Astrocyte of the cerebellum (primary cell): Measurements from ENCODE around the gene GTPBP3.

ENCODE experiments used
- DNase-seq: peaks from one replicate; pipeline ENCODE4 v3.0.0-alpha.2; 2011; ENCODE audit warnings: low read depth
- H3K4me3 ChIP-seq: 2 replicates; pipeline ENCODE4 v1.5.1; 2011; ENCODE audit warnings: mild to moderate bottlenecking, low read depth, low read length, moderate library complexity
- in situ Hi-C: cut with HindIII; loops from 2 replicates; pipeline ENCODE4 v1.10.0; 2017; ENCODE audit warnings: low sequenced_read_pairs
- TF ChIP-seq, protein P1 (sequence below): IDR thresholded peaks from 2 replicates; pipeline ENCODE4 v1.5.1; 2012; ENCODE audit warnings: low read length, low read depth, moderate library complexity, mild to moderate bottlenecking; ENCODE audit errors: missing control alignments

GTPBP3 gene

DNA sequence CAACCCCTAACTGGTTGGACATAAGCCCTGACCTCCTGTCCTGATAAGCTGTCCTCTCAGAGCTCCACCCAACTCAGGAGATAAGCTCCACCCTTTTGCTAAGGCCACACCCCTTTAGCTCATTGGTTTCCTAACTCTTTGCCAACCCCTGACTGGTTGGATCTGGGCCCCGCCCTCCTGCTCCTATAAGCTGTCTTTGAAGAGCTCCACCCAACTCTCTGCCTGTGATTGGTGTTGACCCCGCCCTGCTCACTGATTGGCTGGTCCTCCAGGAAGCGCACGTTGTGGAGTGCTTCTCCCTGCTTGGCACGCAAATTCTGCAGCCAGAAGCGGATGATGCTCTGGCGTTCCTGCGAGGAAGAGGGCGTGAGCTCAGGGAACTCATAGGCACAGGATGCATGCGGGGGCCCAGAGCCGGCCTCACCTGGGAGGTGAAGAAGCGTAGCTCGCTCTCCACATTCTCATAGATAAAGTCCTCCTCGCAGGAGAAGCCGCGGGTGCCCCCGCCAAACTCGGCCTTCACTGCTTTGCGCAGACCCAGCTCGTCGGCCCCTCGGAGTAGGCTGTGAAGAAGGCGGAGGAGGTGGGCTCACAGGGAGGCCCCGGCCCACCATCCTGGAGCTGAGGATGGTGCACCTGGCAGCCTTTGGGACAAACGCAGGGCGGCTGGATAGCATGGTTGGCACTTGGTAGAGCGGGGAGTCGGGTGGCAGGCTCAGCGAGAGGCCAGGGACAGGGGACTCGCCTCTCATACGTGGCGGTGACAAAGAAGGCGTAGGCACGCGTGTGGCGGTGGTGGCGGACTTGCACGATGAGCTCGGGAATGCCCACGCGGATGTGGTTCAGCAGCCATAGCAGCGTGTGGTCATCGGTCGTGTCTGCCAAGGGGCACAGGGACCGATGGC is 4.4 kb upstream of the GTPBP3 start:
- in situ Hi-C loops, result no loop called here
- TF ChIP-seq, protein P1, sequence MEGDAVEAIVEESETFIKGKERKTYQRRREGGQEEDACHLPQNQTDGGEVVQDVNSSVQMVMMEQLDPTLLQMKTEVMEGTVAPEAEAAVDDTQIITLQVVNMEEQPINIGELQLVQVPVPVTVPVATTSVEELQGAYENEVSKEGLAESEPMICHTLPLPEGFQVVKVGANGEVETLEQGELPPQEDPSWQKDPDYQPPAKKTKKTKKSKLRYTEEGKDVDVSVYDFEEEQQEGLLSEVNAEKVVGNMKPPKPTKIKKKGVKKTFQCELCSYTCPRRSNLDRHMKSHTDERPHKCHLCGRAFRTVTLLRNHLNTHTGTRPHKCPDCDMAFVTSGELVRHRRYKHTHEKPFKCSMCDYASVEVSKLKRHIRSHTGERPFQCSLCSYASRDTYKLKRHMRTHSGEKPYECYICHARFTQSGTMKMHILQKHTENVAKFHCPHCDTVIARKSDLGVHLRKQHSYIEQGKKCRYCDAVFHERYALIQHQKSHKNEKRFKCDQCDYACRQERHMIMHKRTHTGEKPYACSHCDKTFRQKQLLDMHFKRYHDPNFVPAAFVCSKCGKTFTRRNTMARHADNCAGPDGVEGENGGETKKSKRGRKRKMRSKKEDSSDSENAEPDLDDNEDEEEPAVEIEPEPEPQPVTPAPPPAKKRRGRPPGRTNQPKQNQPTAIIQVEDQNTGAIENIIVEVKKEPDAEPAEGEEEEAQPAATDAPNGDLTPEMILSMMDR, result no peak
- H3K4me3 ChIP-seq, result no peak overlapping the region
- DNase-seq, result no peak

DNA sequence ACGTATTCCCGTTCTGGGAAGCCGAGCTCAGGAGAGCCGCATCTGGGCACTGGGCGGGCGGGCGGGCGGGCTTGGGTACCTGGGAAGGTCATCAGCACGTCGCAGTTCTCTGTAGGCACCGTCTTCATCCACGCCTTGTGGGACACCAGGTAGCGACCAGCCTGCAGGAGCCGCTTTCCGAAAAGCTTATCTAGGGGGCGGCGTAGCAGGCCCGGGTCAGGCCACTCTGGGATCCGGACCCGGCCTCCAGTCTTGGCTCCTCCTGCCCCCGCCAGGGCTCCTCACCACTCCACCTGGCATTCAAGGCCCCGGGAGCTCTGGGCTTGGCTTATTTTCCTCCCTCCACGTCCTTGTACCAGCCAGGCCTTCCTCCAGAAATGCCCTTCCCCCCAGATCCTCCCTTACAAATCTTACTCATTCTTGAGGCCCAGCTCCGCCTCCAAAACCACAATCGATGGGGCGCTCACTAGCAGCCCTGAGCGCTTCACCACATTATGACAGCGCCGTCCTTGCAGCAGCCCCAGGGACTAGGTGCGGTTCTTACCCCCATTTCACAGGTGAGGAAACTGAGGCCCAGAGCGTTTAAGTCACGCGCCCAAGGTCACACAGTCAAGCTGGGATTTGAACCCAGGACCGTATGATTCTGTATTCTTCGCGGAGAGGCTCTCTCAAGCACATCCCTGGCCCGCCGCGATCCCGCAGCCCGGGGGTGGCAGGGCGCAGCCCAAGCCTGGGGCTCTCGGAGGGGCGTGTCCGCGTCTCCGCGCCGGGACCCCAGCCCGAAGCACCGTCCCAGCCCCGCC is 3.5 kb upstream of the GTPBP3 start:
- DNase-seq, result peak; percentile 63
- peak overlapping the region; percentile 77 for H3K4me3 ChIP-seq
- in situ Hi-C loops, result no loop called here
- TF ChIP-seq, protein P1, result no peak

DNA sequence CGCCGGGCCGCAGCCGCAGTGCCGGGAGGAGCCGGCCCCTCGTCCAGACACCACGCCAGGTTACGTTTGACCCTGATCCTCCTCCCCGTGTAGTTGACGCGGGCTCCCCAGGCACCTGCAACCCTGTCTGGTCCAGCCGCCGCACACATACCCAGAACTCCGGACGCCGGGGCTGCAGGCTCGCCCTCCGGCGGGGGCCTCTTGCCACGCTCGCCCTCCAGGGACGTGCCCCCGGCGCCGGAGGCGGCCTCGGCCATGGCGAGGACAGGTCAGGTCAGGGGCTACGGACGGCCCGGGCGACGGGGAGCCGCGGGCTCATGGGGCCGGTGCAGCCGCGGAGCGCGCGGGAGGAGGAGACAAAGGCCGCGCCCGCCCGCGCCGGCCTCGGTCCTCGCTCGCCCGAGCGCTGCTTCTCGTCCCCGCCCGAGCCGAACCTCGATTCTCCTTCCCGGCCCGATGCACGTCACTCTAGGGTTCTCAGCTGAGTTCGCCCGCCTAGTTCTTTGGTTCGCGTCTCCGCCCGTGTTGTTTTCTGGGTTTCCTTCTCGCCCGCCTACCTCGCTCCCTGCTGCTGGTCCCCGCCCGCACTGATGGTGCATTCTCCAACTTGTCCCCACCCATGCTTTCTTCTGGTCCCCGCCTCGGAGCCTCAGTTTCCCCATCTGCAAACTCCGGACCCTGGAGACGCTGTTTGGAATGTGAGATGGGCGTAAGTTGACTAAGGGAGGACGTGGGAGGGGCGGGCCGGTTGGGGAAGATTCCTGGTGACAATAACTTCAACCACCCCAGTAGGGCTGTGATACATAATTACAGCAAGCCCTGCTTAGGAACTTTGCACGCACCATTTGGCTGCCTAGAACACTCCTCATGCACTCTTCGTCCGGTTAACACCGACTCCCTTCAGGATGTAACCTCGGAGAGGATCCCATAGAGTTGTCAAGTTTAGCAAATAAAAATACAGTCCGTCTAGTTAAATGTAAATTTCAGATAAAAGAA is 2.6 kb upstream of the GTPBP3 start, which contains the start of gene ANO8:
Gene ANO8 (minus strand): TSS at position 442 of the 996 bp plus-strand sequence. CDS start 185 bp downstream, at position 257.
- in situ Hi-C loops, result no loop called here
- peak; percentile 96 for DNase-seq

DNA sequence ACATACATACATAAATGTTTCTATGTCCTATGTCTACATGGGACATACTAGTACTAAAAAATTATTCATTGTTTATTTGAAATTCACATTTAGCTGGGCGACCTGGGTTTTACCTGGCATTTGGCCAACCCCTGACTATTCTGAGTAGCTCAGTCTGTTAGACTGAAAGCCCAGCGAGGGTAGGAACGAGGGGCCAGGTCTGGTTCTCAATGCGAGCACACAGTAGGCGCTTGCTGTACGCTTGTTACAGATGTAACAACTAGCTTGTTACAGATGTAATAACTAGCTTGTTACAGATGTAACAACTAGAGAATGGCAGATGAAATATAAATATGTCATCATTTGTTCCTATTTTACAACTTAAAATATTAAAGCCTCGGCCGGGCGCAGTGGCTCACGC is 1.8 kb upstream of the GTPBP3 start:
- in situ Hi-C loops, result no loop called here
- TF ChIP-seq, protein P1, result no peak
- no peak for DNase-seq
- no peak overlapping the region for H3K4me3 ChIP-seq

More for the DNA sequence above, 2.6 kb upstream of the GTPBP3 start, which contains the start of gene ANO8:
- peak within 1 kb of the TSS; percentile 77 for H3K4me3 ChIP-seq
- TF ChIP-seq, protein P1, result no peak

DNA sequence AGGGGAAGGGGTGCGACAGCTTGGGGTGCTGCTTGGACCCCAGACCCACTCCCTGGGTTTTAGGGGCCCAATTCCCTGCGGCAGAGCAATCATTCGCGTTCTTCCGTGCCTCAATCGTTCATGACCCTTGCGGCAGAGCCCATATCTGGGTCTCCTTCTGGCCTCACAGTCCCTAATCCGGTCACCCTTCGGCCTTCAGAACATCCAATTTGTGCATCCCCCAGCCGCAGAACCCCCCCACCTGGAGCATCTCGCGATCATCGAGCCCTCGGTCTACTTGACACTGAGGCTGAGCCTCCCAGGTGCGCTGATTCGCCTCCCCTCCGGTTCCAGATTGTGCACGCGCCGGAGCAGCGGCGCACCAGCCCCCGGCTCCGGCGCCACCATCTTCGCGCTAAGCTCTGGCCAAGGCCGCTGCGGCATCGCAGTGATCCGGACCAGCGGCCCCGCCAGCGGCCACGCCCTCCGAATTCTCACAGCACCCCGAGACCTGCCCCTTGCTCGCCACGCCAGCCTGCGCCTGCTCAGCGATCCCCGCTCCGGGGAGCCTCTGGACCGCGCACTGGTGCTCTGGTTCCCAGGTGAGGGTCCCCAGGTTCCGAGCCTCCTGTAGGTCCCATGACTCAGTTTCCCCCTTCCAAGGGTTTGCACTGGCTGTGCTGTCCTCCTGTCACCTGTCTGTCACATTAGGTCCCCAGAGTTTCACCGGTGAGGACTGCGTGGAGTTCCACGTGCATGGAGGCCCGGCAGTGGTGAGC is 501 bp downstream of the GTPBP3 start:
- TF ChIP-seq, protein P1, result no peak
- DNase-seq, result no peak
- H3K4me3 ChIP-seq, result peak overlapping the region; percentile 79
- in situ Hi-C loops, result no loop called here
